ENCODE measurements around the gene DCAKD.

DNA sequence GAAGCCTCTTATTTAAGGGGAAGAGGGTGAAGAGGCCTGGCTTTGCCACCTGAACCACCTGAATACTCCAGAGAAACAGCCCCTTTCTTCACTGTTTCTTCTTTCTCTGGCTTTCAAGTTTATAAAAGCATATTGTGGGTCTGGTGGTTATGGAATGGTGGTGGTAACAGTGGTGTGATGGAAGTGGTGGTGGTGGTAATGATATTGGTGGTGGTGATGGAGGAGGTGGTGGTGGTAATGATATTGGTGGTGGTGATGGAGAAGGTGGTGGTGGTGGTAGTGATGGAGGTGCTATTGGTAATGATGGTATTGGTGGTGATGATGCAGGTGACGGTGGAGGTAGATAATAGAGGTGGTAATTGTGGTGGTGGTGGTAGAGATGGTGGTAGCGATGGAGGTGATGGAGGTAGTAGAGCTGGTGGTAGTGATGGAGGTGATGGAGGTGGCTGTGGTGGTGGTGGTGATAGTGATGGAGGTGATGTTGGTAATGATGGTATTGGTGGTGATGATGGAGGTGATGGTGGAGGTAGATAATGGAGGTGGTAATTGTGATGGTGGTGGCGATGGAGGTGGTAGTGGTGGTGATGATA, 69.2 kb downstream of the DCAKD start:
- TF ChIP-seq POLR2A (IDR thresholded peaks at IDR 0.05; ENCODE audit: low read depth) (no peak), CTCF (IDR thresholded peaks at IDR 0.05) (no peak), POLR2AphosphoS5 (IDR thresholded peaks at IDR 0.05) (no peak), EP300 (IDR thresholded peaks at IDR 0.05) (no peak)
